ENCODE results near the gene COL6A1. TPM values are rescaled to one million over a fixed set of nuclear protein-coding genes. Genes with fewer than 3 reads are reported as not detected.
A peak's percentile ranks its signal among the peaks of the same experiment; 100 is the strongest.

The COL6A1 gene
- total RNA-seq, 1 experiment from 2014 or later: 87.5 TPM

- Histone ChIP-seq H3K79me2 (ENCODE audit: insufficient read depth, low read length) (no peaks in the 10 kb centered on the region), H3K4me3 (replicated peaks in 1 of 2; ENCODE audit: low read depth in 1 of 2, low read length in 2 of 2) (no peak overlapping the region), H3K9me2 (ENCODE audit: insufficient read depth) (no peaks in the 10 kb centered on the region), H4K20me1 (ENCODE audit: insufficient read depth) (no peaks in the 10 kb centered on the region), H3K4me2 (ENCODE audit: low read length) (no peak overlapping the region), H3K9ac (ENCODE audit: low read length) (no peak overlapping the region), H3K27ac (ENCODE audit: low read depth, low read length) (no peak overlapping the region), H2AFZ (ENCODE audit: low read depth, low read length, poor library complexity, severe bottlenecking) (no peak overlapping the region), H3K9me3 (ENCODE audit: control insufficient read depth in 1 of 2, insufficient read depth in 1 of 2, low read depth in 1 of 2, low read length in 2 of 2) (no peaks in the 10 kb centered on the region), H3K4me1 (ENCODE audit: control insufficient read depth in 1 of 2, insufficient read depth in 2 of 2, low read length in 2 of 2) (no peaks in the 10 kb centered on the region), H3K27me3 (ENCODE audit: insufficient read depth, low read length) (no peaks in the 10 kb centered on the region), H3K36me3 (ENCODE audit: control insufficient read depth in 1 of 2, insufficient read depth in 2 of 2, low read length in 2 of 2) (no peaks in the 10 kb centered on the region)
- ChIA-PET POLR2A (no interaction called here), CTCF (no interaction called here), RAD21 (ENCODE audit: low non-redundant PET in 1 of 2, low total read pairs in 2 of 2, uncharacterized antibody in 2 of 2, unreplicated experiment in 2 of 2) (no interaction called here)
- peak; percentile 79 for ATAC-seq
- TF ChIP-seq EZH2 (IDR thresholded peaks at IDR 0.05) (no peak), SRF (IDR thresholded peaks at IDR 0.05; ENCODE audit: low read depth) (no peak), CBX3 (IDR thresholded peaks at IDR 0.05; ENCODE audit: low read depth) (no peak), TCF7L2 (IDR thresholded peaks at IDR 0.05; ENCODE audit: borderline replicate concordance, extremely low read depth, insufficient read depth, insufficient read length) (no peak), SIN3A (IDR thresholded peaks at IDR 0.05; ENCODE audit: low read depth) (no peak), FOSL1 (IDR thresholded peaks at IDR 0.05; ENCODE audit: low read depth) (no peak), RAD21 (IDR thresholded peaks at IDR 0.05; ENCODE audit: low read depth) (no peak), ZNF274 (IDR thresholded peaks at IDR 0.05; ENCODE audit: low read depth, low read length) (no peak), JUND (IDR thresholded peaks at IDR 0.05) (no peak), SP1 (IDR thresholded peaks at IDR 0.05; ENCODE audit: low read depth) (no peak), EGR1 (IDR thresholded peaks at IDR 0.05; ENCODE audit: low read depth) (no peak), ZFX (IDR thresholded peaks at IDR 0.05) (no peak), POLR2AphosphoS5 (IDR thresholded peaks at IDR 0.05; ENCODE audit: low read depth, low read length) (no peak), CEBPB (IDR thresholded peaks at IDR 0.05; ENCODE audit: low read depth) (no peak)
- TF ChIP-seq, protein P1, sequence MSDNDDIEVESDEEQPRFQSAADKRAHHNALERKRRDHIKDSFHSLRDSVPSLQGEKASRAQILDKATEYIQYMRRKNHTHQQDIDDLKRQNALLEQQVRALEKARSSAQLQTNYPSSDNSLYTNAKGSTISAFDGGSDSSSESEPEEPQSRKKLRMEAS (IDR thresholded peaks at IDR 0.05): no peak
- intact Hi-C loops (cut with micrococcal nuclease): no loop called here
- no TSS peak for BruUV-seq (replicated peaks)
- no peak for DNase-seq (ENCODE audit: low read depth, low spot score)
Observed at GRCh38 chr21:46022551-46023525, 41.3 kb downstream of the COL6A1 start.
